WERI-Rb-1 (cell line): Measurements from ENCODE around the gene GMNC.
A peak's percentile ranks its signal among the peaks of the same experiment; 100 is the strongest.
"Not testable (repeated sequence)": the region's sequence is repeated elsewhere in the genome, so short reads cannot be mapped to it uniquely, and the experiment has no call there.

ENCODE experiments used
- DNase-seq: peaks from one replicate; pipeline ENCODE4 v3.0.0-alpha.2; 2020
- H3K27ac ChIP-seq: fragments of 250-450 bp; sonication (Bioruptor Pico); 2 replicates; pipeline ENCODE4 v1.5.1; 2020; ENCODE audit warnings: mild to moderate bottlenecking, moderate library complexity
- H3K27me3 ChIP-seq: fragments of 250-450 bp; sonication (Bioruptor Pico); 2 replicates; pipeline ENCODE4 v1.5.1; 2021; ENCODE audit warnings: mild to moderate bottlenecking, low read depth, moderate library complexity; ENCODE audit not compliant: insufficient read depth, severe bottlenecking
- H3K36me3 ChIP-seq: fragments of 250-450 bp; sonication (Bioruptor Pico); 2 replicates; pipeline ENCODE4 v1.5.1; 2020; ENCODE audit warnings: mild to moderate bottlenecking, moderate library complexity
- H3K4me3 ChIP-seq: 2 replicates; pipeline ENCODE4 v1.5.1; 2011; ENCODE audit warnings: low read depth, mild to moderate bottlenecking, control low read depth, low read length
- H3K9me3 ChIP-seq: fragments of 250-450 bp; sonication (Bioruptor Pico); 2 replicates; pipeline ENCODE4 v1.5.1; 2021; ENCODE audit warnings: mild to moderate bottlenecking, moderate library complexity; ENCODE audit not compliant: severe bottlenecking
- TF ChIP-seq, protein P1 (sequence below): IDR thresholded peaks from 2 replicates; pipeline ENCODE4 v1.5.1; 2011; ENCODE audit warnings: low read depth, mild to moderate bottlenecking, control low read depth, inconsistent platforms, low read length

The GMNC gene

DNA sequence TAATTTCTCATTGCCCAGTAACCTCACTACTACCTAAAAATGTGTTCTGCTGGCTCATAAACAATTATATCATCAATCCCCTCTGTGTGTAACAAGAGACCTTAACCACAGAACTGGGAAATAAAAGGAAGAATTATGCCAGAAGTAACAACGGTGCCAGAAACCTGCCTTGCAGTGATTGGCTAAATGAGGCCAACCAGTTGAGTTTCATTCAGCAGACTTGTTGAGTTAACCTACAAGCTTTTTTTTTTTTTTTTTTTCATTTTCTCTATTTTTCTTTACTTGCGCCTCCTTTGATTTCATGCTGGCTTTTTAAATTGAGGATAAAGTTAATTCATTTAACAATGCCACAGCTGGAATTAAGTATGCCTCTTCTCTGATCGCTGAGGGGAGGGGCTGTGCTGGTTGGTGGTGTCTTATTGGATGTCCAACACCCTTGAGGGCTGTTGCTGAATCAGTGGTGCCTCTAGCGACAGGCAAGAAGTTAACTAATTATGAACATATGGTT is 30.0 kb upstream of the GMNC start:
- DNase-seq: no peak
- TF ChIP-seq, protein P1, sequence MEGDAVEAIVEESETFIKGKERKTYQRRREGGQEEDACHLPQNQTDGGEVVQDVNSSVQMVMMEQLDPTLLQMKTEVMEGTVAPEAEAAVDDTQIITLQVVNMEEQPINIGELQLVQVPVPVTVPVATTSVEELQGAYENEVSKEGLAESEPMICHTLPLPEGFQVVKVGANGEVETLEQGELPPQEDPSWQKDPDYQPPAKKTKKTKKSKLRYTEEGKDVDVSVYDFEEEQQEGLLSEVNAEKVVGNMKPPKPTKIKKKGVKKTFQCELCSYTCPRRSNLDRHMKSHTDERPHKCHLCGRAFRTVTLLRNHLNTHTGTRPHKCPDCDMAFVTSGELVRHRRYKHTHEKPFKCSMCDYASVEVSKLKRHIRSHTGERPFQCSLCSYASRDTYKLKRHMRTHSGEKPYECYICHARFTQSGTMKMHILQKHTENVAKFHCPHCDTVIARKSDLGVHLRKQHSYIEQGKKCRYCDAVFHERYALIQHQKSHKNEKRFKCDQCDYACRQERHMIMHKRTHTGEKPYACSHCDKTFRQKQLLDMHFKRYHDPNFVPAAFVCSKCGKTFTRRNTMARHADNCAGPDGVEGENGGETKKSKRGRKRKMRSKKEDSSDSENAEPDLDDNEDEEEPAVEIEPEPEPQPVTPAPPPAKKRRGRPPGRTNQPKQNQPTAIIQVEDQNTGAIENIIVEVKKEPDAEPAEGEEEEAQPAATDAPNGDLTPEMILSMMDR: no peak

DNA sequence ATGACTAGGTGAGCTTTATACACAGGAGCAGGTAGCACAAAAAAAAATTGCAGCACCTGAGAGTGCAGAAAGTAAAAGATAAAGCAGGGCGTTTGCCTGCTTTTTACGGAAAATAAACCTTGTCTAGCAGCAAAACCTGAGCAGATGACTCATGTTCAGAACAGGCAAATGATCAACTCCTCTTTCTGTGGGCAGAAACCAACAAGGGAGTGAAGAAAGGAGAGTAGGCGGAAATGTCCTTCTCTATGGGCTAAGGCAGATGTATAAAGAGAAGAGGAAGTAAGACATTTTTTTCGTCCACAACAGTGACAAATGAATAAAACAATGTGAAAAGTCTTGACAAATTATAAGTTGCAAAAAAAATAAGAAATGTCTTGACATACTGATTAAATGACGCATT is 24.5 kb upstream of the GMNC start:
- TF ChIP-seq, protein P1: no peak
- Histone ChIP-seq H3K27ac (no peak overlapping the region), H3K27me3 (no peaks in the 10 kb centered on the region), H3K4me3 (no peak overlapping the region), H3K9me3 (no peaks in the 10 kb centered on the region), H3K36me3 (no peaks in the 10 kb centered on the region)
- no peak for DNase-seq

More for the DNA sequence above, 30.0 kb upstream of the GMNC start:
- Histone ChIP-seq H3K36me3 (no peaks in the 10 kb centered on the region), H3K27me3 (no peaks in the 10 kb centered on the region), H3K9me3 (no peaks in the 10 kb centered on the region), H3K27ac (no peak overlapping the region), H3K4me3 (no peak overlapping the region)

DNA sequence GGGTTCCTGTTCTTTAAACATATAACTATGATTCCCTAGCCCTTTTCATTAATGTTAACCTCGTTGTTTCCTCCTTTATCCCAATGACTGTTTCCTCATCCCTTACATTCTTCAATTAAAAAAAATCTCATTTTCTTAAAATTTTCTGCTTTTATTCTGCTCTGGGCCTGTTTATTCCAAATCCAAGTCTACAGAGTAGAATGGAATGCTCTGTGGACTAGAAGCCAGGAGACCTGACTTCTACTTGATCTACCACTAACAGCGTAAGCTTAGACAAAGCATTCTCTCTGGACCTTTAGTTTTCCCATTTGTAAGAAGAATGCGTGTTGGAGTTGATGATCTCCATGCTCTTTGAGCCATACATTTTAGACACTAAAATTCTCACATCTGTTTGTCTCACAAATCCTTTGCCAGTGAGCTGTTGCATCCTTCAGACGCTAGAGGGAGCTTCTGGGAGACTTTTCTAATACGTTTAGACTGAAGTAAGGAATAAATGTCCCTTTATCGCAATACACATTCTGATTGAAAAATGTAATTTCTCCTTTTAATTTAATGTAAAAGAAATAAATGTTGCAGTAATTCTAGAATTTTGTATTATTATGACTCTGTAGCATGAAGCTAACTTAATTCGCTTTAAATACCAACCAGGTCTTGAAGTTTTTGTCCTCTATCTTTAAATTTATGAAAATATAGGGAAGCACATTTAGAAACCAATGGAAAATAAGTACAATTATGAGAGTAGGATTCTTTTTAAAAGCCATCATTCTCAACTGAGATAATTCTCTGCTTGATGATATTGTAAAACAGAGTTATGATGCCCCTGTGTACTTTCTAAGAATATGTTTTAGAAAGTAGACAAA is 21.7 kb upstream of the GMNC start:
- H3K9me3 ChIP-seq: no peaks in the 10 kb centered on the region
- H3K27me3 ChIP-seq: no peaks in the 10 kb centered on the region
- TF ChIP-seq, protein P1: peak; percentile 44; the same call in 1 of the 2 replicates
- H3K4me3 ChIP-seq: no peak overlapping the region
- DNase-seq: peak; percentile 34
- no peak overlapping the region for H3K27ac ChIP-seq
- no peaks in the 10 kb centered on the region for H3K36me3 ChIP-seq

DNA sequence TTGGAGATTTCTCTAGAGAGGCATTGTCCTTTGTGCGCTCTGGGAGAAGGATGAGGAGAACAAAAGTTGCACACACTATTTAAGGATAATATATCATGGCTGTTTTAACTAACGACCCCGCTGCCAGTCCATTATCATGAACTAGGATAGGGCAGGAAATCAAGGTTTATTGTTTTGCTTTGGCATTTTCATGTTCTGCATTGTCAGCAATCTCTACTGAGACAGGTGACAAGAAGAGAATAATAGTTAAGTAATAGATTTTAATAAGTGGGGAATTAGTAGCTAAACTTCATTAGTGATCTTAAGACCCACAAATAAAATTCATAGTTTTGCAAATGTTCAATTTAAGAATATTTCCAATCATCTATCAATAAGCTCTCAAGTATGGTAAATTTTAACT is 20.6 kb upstream of the GMNC start:
- Histone ChIP-seq H3K9me3 (no peaks in the 10 kb centered on the region), H3K36me3 (no peaks in the 10 kb centered on the region), H3K27me3 (no peaks in the 10 kb centered on the region), H3K4me3 (no peak overlapping the region), H3K27ac (no peak overlapping the region)
- TF ChIP-seq, protein P1: no peak
- DNase-seq: no peak

DNA sequence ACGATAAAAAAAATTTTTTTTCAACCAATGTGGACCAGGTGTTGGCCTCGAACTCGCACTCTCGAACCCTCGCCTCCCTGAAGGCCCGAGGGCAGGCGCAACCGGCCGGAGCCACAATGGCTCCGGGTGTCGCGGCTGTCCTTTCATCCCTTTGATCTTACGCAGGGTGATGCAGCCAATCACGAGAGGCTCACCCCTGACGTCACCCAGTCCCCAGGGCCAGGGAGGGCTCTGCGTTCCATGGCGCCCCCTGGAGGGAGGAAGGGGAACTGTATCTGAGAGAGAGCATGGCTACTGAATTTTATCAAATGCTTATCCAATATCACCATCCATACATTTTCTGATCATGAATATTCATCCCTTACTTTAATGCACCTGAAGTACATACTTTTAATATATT is 15.4 kb upstream of the GMNC start:
- Histone ChIP-seq H3K36me3 (no peaks in the 10 kb centered on the region), H3K9me3 (no peaks in the 10 kb centered on the region), H3K27ac (no peak overlapping the region), H3K4me3 (no peak overlapping the region), H3K27me3 (no peaks in the 10 kb centered on the region)
- TF ChIP-seq, protein P1: no peak
- DNase-seq: no peak

DNA sequence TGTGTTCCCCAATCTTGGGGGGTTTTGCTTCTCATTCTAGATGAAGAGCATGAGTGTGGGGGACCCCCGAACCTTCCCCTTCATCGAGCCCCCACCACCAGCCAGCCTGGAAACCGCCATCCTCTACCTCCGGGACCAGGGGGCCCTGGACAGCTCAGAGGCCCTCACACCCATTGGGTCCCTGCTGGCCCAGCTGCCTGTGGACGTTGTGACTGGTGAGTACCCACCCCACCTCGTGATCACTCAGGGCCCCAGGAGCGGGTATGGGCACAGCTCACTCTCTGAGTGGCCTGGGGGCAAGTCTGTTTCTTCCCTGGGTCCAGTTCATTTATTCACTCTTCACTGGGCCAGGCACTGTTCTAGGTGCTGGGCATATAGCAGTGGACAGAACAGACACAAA is 13.9 kb upstream of the GMNC start:
- H3K36me3 ChIP-seq, DNase-seq, H3K4me3 ChIP-seq: not testable (repeated sequence)

DNA sequence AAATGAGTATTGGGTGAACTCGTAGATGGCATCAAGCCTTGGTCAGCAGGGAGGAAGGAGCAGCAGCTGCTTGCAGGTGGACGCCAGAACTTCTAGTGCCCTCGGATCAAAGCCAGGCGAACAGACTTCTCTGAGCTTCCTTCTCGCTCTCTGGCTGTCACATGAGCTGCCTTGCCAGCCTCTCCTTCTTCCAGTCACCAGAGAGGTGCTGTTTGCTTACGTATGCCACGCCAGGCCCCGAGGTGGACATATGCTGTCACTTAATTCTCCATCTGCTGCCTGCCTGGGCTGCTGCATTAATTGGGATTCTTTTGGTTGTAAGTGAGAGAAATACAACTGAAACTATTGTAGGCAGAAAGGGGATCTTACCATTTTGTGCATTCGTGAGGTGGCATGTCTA is 12.6 kb upstream of the GMNC start:
- H3K27ac ChIP-seq, H3K9me3 ChIP-seq, H3K4me3 ChIP-seq, H3K36me3 ChIP-seq, H3K27me3 ChIP-seq: not testable (repeated sequence)
- DNase-seq: peak; percentile 21

More for the DNA sequence above, 13.9 kb upstream of the GMNC start:
- not testable (repeated sequence) for H3K27me3 ChIP-seq, H3K27ac ChIP-seq, H3K9me3 ChIP-seq
